ENCODE results near the gene PIGZ. TPM values are rescaled to one million over a fixed set of nuclear protein-coding genes. Genes with fewer than 3 reads are reported as not detected.

Gene PIGZ
- total and polyA plus RNA-seq, 9 of the 15 experiments (the other 6 are each of a cell fraction or from before 2014, with no cell fraction given) = 0.15 to 1.8 (median 0.76) TPM

GRCh38 chr3:197002701-197003454 is 34.2 kb upstream of the PIGZ start (continued):
- TF ChIP-seq PKNOX1 (IDR thresholded peaks at IDR 0.05) = no peak
- no peak for TF ChIP-seq CREM (IDR thresholded peaks at IDR 0.05; ENCODE audit: low read depth)
- no peak for TF ChIP-seq ZNF212 (CRISPR knock-in tag; IDR thresholded peaks at IDR 0.05)
- TF ChIP-seq ETS2 (tag; IDR thresholded peaks at IDR 0.05; ENCODE audit: borderline replicate concordance, poor library complexity, severe bottlenecking) = no peak
- TF ChIP-seq CHD1 (IDR thresholded peaks at IDR 0.05; ENCODE audit: low read length) = no peak
- no peak for TF ChIP-seq FOXK1 (CRISPR knock-in tag; IDR thresholded peaks at IDR 0.05; ENCODE audit: borderline replicate concordance)
- no peak for TF ChIP-seq CSDE1 (IDR thresholded peaks at IDR 0.05)
- TF ChIP-seq ZBTB1 (CRISPR knock-in tag; IDR thresholded peaks at IDR 0.05; ENCODE audit: borderline replicate concordance, low read depth) = peak; percentile 88
- TF ChIP-seq RREB1 (CRISPR knock-in tag; IDR thresholded peaks at IDR 0.05) = no peak
- TF ChIP-seq PHF8 (IDR thresholded peaks at IDR 0.05; ENCODE audit: borderline replicate concordance, low read length) = peak; percentile 40; the same call in 1 of the 2 replicates
- no peak for TF ChIP-seq GTF2E2 (tag; IDR thresholded peaks at IDR 0.05)
- TF ChIP-seq ZNF12 (CRISPR knock-in tag; IDR thresholded peaks at IDR 0.05) = no peak
- TF ChIP-seq RBM14 (IDR thresholded peaks at IDR 0.05; ENCODE audit: borderline replicate concordance, insufficient read depth, low read depth, low read length) = no peak
- no peak for TF ChIP-seq ZNF696 (CRISPR knock-in tag; conservative IDR thresholded peaks at IDR 0.05)
- TF ChIP-seq CBX5 (IDR thresholded peaks at IDR 0.05; ENCODE audit: borderline replicate concordance, low read depth) = 0 out of 2 replicates have a peak, but pooled peaks have one; percentile 14
- no peak for TF ChIP-seq USF1 (CRISPR knock-in tag; IDR thresholded peaks at IDR 0.05)
- TF ChIP-seq TBP (optimal IDR thresholded peaks at IDR 0.05; ENCODE audit: low read depth, low read length) = peak; percentile 21
- peak; percentile 94 for TF ChIP-seq CXXC5 (CRISPR knock-in tag; IDR thresholded peaks at IDR 0.05)
- TF ChIP-seq RFX5 (IDR thresholded peaks at IDR 0.05; ENCODE audit: low read depth, low read length) = no peak
- no peak for TF ChIP-seq PTRF (tag; IDR thresholded peaks at IDR 0.05)
- TF ChIP-seq ZBTB17 (CRISPR knock-in tag; IDR thresholded peaks at IDR 0.05) = no peak
- 0 out of 2 replicates have a peak, but pooled peaks have one; percentile 74 for TF ChIP-seq ZNF197 (CRISPR knock-in tag; IDR thresholded peaks at IDR 0.05; ENCODE audit: low read depth)
